Stomach (tissue), 9 donors: ENCODE measurements around the gene RAD54L2. TPM values are rescaled to one million over a fixed set of nuclear protein-coding genes. Genes with fewer than 3 reads are reported as not detected.
A peak's percentile ranks its signal among the peaks of the same experiment; 100 is the strongest.
"Not testable (repeated sequence)": the region's sequence is repeated elsewhere in the genome, so short reads cannot be mapped to it uniquely, and the experiment has no call there.

ENCODE experiments used
- DNase-seq, 2 donors: peaks; one replicate each; pipeline versions ENCODE4 v3.0.0 to v3.0.0-alpha.2; 2013 to 2019
- H3K27ac ChIP-seq, 5 donors: fragments of 200-600 bp in 4 of 5; sonication (generic) in 4 of 5; one replicate each; pipeline ENCODE4 v1.5.1; 2013 to 2019; ENCODE audit warnings: mild to moderate bottlenecking in 1 of 5, moderate library complexity in 1 of 5
- H3K27me3 ChIP-seq, 3 donors: fragments of 200-600 bp; sonication (generic); one replicate each; pipeline ENCODE4 v1.5.1; 2017 to 2019; ENCODE audit warnings: mixed run types in 1 of 3
- H3K36me3 ChIP-seq, 4 donors: fragments of 200-600 bp; sonication (generic); 1 replicate in 3 of 4; 2 replicates in 1 of 4; pipeline ENCODE4 v1.5.1; 2016 to 2019
- H3K4me1 ChIP-seq, 4 donors: fragments of 200-600 bp; sonication (generic); one replicate each; pipeline ENCODE4 v1.5.1; 2016 to 2019
- H3K4me3 ChIP-seq, 4 donors: fragments of 200-600 bp; sonication (generic) in 3 of 4; one replicate each; pipeline ENCODE4 v1.5.1; 2016 to 2019; ENCODE audit warnings: mild to moderate bottlenecking in 1 of 4
- H3K9me3 ChIP-seq, 4 donors: fragments of 200-600 bp; sonication (generic); one replicate each; pipeline ENCODE4 v1.5.1; 2016 to 2019
- EP300 ChIP-seq: sonication (generic); formaldehyde crosslinking; IDR thresholded peaks from one replicate; pipeline ENCODE4 v1.6.1; 2017; ENCODE audit warnings: antibody characterized with exemption
- POLR2A ChIP-seq, 4 donors: fragments of 450-650 bp; IDR thresholded peaks; one replicate each; pipeline ENCODE4 v1.6.1; 2016; ENCODE audit warnings: antibody characterized with exemption in 4 of 4, control low read depth in 2 of 4, mild to moderate bottlenecking in 1 of 4, moderate library complexity in 1 of 4
- POLR2AphosphoS5 ChIP-seq, 3 donors: sonication (generic); formaldehyde crosslinking; IDR thresholded peaks; one replicate each; pipeline ENCODE4 v1.6.1; 2016; ENCODE audit warnings: antibody characterized with exemption in 3 of 3
- WGBS, 5 donors: extraction: QIAGEN DNeasy Blood & Tissue Kit in 3 of 5; methylation state at CpG; one replicate each; pipeline versions ENCODE4 v1.1.5 to v1.1.7; 2013 to 2018; 5-methylcytosine and 5-hydroxymethylcytosine counted together
- intact Hi-C: fragments of 100-400 bp; cut with DNase I; formaldehyde crosslinking; loops from one replicate; pipeline ENCODE4 v1.15.1; 2023; ENCODE audit warnings: low total_unique reads
- polyA plus RNA-seq, 3 donors: library from polyadenylated mRNA; stranded (reverse); fragments of 200-250 nt; gene quantifications; one replicate each; pipeline ENCODE4 v1.2.3, GENCODE V29; 2013
- total RNA-seq, 5 donors: library from RNA; depleted of rRNA; stranded (reverse); fragments of >200 nt; gene quantifications; one replicate each; pipeline versions ENCODE4 v1.1.0 to v1.2.3, GENCODE V29; 2014 to 2016
- TF ChIP-seq, protein P1 (sequence below), 7 experiments: fragments of 450-650 bp in 4 of 7; fragments of 200-600 bp in 3 of 7; sonication (generic) in 3 of 7; IDR thresholded peaks; one replicate each; pipeline ENCODE4 v1.5.1; 2016 to 2019; ENCODE audit warnings: antibody characterized with exemption in 7 of 7, control low read depth in 2 of 7, mild to moderate bottlenecking in 1 of 7
- donor health status: healthy with polysubstance abuse.
- donor health status: Bipolar disorder and iron deficiency.
- donor health status: healthy.

RAD54L2 gene
- total and polyA plus RNA-seq, 8 donors: 1.5 to 46.0 (median 10.7) TPM

DNA sequence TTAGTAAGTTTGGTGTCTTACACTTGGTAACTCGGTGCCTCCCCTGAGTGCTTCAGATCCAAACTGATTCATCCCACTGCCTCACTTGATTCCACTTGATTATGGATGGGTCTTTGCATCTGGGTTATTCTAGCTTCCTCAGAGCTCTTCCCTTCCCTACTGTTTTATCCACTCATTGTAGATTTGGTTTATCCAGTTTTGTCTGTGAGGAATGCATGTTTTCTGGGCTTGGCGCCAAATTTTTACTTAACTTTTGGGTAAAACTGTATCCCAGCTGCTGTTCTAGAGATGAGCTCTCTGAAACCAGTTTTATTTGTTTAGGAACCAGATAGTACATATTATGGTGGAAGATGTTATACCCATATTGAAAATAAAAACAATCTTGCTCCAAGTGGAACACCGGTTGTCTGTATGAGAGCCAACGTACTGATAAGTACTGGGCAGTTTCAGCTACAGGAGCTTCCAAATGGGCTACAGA is 20.9 kb downstream of the RAD54L2 start:
- peaks cover 0 to 34% (median 20%) of the 10 kb centered on the region in 4 donors for H3K4me1 ChIP-seq
- H3K36me3 ChIP-seq: peaks cover 0 to 32% (median 22%) of the 10 kb centered on the region in 4 donors
- 53 to 59% (median 56%) methylated on average over 4 of the region's 4 CpGs for WGBS, 5 donors
- intact Hi-C loops: no loop called here
- H3K4me3 ChIP-seq: no peak overlapping the region
- peak in 1 of 2 donors; percentile 82 for DNase-seq
- H3K27me3 ChIP-seq: no peaks in the 10 kb centered on the region
- H3K9me3 ChIP-seq: no peaks in the 10 kb centered on the region
- peak overlapping the region in 1 of 5 donors; percentile 6 for H3K27ac ChIP-seq
- no peak for TF ChIP-seq POLR2A (IDR thresholded peaks at IDR 0.05)
- TF ChIP-seq, protein P1, sequence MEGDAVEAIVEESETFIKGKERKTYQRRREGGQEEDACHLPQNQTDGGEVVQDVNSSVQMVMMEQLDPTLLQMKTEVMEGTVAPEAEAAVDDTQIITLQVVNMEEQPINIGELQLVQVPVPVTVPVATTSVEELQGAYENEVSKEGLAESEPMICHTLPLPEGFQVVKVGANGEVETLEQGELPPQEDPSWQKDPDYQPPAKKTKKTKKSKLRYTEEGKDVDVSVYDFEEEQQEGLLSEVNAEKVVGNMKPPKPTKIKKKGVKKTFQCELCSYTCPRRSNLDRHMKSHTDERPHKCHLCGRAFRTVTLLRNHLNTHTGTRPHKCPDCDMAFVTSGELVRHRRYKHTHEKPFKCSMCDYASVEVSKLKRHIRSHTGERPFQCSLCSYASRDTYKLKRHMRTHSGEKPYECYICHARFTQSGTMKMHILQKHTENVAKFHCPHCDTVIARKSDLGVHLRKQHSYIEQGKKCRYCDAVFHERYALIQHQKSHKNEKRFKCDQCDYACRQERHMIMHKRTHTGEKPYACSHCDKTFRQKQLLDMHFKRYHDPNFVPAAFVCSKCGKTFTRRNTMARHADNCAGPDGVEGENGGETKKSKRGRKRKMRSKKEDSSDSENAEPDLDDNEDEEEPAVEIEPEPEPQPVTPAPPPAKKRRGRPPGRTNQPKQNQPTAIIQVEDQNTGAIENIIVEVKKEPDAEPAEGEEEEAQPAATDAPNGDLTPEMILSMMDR (IDR thresholded peaks at IDR 0.05): no peak
- TF ChIP-seq POLR2AphosphoS5 (IDR thresholded peaks at IDR 0.05): no peak
- no peak for TF ChIP-seq EP300

DNA sequence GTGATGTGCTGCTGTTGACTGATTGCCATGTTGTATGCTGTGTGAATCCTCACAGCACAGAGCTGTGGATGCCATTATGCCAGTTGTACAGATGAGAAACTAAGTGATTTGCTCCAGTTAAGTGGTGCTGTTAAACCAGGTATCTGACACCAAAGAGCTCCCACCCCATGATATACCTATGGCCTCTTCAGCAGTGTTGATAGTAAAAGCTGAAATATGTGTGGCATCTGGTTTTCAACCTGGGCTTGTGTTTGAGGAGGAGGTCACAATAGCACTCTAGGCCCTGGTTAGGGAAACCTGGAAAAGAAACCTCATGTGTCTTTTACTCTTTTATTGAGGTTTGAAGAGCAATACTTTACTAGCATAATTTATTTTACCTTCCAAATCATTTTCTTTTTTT is 21.4 kb downstream of the RAD54L2 start:
- H3K9me3 ChIP-seq: no peaks in the 10 kb centered on the region
- DNase-seq: no peak
- H3K27ac ChIP-seq: peak overlapping the region in 1 of 5 donors; percentile 6
- H3K36me3 ChIP-seq: peaks cover 0 to 27% (median 16%) of the 10 kb centered on the region in 4 donors
- peaks cover 0 to 39% (median 20%) of the 10 kb centered on the region in 4 donors for H3K4me1 ChIP-seq
- H3K4me3 ChIP-seq: no peak overlapping the region
- TF ChIP-seq POLR2A (IDR thresholded peaks at IDR 0.05): no peak
- TF ChIP-seq POLR2AphosphoS5 (IDR thresholded peaks at IDR 0.05): no peak
- no peak for TF ChIP-seq EP300
- TF ChIP-seq, protein P1 (IDR thresholded peaks at IDR 0.05): no peak
- intact Hi-C loops: no loop called here
- H3K27me3 ChIP-seq: no peaks in the 10 kb centered on the region

DNA sequence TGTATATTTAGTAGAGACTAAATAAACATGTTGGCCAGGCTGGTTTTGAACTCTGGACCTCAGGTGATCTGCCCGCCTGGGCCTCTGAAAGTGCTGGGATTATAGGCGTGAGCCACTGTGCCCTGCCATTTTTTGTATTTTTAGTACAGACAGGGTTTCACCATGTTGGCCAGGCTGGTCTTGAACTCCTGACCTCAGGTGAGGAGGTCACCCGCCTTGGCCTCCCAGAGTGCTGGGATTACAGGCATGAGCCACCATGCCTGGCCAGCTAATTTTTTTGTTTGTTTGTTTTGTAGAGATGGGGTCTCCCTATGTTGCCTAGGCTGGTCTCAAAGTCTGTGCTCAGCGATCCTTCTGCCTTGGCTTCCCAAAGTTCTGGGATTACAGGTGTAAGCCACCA is 23.9 kb downstream of the RAD54L2 start:
- H3K36me3 ChIP-seq, H3K9me3 ChIP-seq, H3K27ac ChIP-seq, intact Hi-C loops, DNase-seq, H3K4me3 ChIP-seq, H3K27me3 ChIP-seq: not testable (repeated sequence)
- peaks cover 0 to 59% (median 30%) of the 10 kb centered on the region in 4 donors for H3K4me1 ChIP-seq
- WGBS, 5 donors: 93 to 100% (median 98%) methylated on average over 4 of the region's 4 CpGs

DNA sequence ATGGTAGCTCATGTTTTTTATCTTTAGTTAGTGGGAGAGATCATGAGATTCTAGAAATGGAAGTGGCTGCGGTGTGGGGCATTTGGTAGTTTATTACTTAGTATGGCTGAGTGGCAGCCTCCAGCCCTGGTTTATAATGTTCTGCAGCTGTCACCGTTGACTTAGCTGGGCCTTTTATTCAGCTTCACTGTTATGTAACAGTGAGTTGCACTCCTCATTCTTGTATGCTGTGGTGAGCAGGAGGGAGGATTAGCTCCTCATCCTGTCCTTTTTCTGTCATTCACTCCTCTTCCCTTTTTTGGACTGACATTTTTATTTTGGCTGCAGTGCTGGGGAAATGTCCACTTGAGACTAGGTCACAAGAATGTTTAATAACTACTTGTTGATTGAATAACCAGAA is 29.5 kb downstream of the RAD54L2 start:
- 41 to 66% (median 56%) methylated on average over 2 of the region's 2 CpGs for WGBS, 5 donors
- H3K4me3 ChIP-seq: no peak overlapping the region
- TF ChIP-seq POLR2A (IDR thresholded peaks at IDR 0.05): no peak
- TF ChIP-seq, protein P1 (IDR thresholded peaks at IDR 0.05): no peak
- no peak for TF ChIP-seq POLR2AphosphoS5 (IDR thresholded peaks at IDR 0.05)
- TF ChIP-seq EP300: no peak

DNA sequence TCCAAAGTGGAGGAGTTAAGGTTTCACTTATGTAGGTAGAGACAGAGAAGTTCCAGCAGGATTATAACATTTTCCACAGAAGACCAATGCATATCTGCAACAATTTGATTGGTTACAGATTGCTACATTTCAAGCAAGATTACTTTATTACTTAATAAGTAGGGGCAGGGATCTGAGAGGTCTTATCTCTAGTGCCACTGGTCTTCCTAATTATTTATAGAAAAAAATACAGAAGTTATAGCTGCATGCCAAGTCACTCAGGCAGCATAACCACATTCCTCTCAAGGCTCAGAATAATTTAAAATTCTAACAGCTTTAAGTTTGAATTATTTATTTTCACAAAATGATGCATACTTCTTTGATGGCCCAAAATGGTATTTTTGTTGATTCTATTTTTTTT is 30.5 kb downstream of the RAD54L2 start:
- DNase-seq: no peak
- H3K4me1 ChIP-seq: peaks cover 3 to 49% (median 22%) of the 10 kb centered on the region in 4 donors
- no peaks in the 10 kb centered on the region for H3K9me3 ChIP-seq
- no peak overlapping the region for H3K27ac ChIP-seq
- H3K27me3 ChIP-seq: no peaks in the 10 kb centered on the region
- H3K36me3 ChIP-seq: peaks cover 5 to 13% (median 9%) of the 10 kb centered on the region in 4 donors
- intact Hi-C loops: no loop called here
- no peak for TF ChIP-seq EP300
- TF ChIP-seq POLR2A (IDR thresholded peaks at IDR 0.05): no peak
- TF ChIP-seq POLR2AphosphoS5 (IDR thresholded peaks at IDR 0.05): no peak
- TF ChIP-seq, protein P1 (IDR thresholded peaks at IDR 0.05): no peak
- no peak overlapping the region for H3K4me3 ChIP-seq

More for the DNA sequence above, 29.5 kb downstream of the RAD54L2 start:
- Histone ChIP-seq H3K27ac (peak overlapping the region in 1 of 5 donors; percentile 13), H3K4me1 (peaks cover 3 to 58% (median 26%) of the 10 kb centered on the region in 4 donors), H3K27me3 (no peaks in the 10 kb centered on the region), H3K36me3 (peaks cover 0 to 5% (median 3%) of the 10 kb centered on the region in 4 donors), H3K9me3 (no peaks in the 10 kb centered on the region)
- intact Hi-C loops: no loop called here
- DNase-seq: no peak
